WTC11 (cell line): ENCODE results near the gene SIRT2. TPM values are rescaled to one million over a fixed set of nuclear protein-coding genes. Genes with fewer than 3 reads are reported as not detected.

Source experiments
- ATAC-seq: fragments of 200-7000 bp; cut with Tn5 transposase; 2 replicates; pipeline ENCODE4 v1.10.0; 2021; ENCODE audit warnings: mild to moderate bottlenecking, moderate library complexity
- CTCF ChIA-PET: fragments of 300-600 bp; sonication (Branson Sonifier 250); formaldehyde crosslinking; loops from one replicate; lab custom pipeline; 2021; ENCODE audit warnings: antibody characterized with exemption; lab: Charles Lee
- POLR2A ChIA-PET: fragments of 350-600 bp; sonication (Branson Sonifier 250); formaldehyde crosslinking; loops from one replicate; lab custom pipeline; 2021; ENCODE audit warnings: antibody characterized with exemption; lab: Charles Lee
- DNase-seq: peaks from one replicate; pipeline ENCODE4 v3.0.0; 2021; ENCODE audit warnings: low spot score
- H3K27ac Mint-ChIP-seq: 2 replicates; pipeline ENCODE4 v1.8.0; 2021; ENCODE audit warnings: mixed read lengths
- H3K27me3 Mint-ChIP-seq: 2 replicates; pipeline ENCODE4 v1.8.0; 2021; ENCODE audit warnings: low read depth, mild to moderate bottlenecking, moderate library complexity, mixed read lengths
- H3K36me3 Mint-ChIP-seq: 2 replicates; pipeline ENCODE4 v1.8.0; 2021; ENCODE audit warnings: mixed read lengths
- H3K4me1 Mint-ChIP-seq: 2 replicates; pipeline ENCODE4 v1.8.0; 2022; ENCODE audit warnings: mixed read lengths
- H3K4me3 Mint-ChIP-seq: 2 replicates; pipeline ENCODE4 v1.8.0; 2021; ENCODE audit warnings: mild to moderate bottlenecking, moderate library complexity, mixed read lengths
- H3K9me3 Mint-ChIP-seq: 2 replicates; pipeline ENCODE4 v1.8.0; 2021; ENCODE audit warnings: mixed read lengths
- IRF2 ChIP-seq: sonication (generic); formaldehyde crosslinking; IDR thresholded peaks from 2 replicates; pipeline ENCODE4 v1.8.0; 2022; ENCODE audit warnings: low read depth, missing genetic modification reagents, borderline replicate concordance
- MXD4 ChIP-seq: fragments of 250-450 bp; sonication (Bioruptor Pico); IDR thresholded peaks from 2 replicates; pipeline ENCODE4 v1.8.0; 2021; ENCODE audit warnings: mild to moderate bottlenecking, moderate library complexity, borderline replicate concordance
- NFE2L1 ChIP-seq: sonication (generic); formaldehyde crosslinking; IDR thresholded peaks from 2 replicates; pipeline ENCODE4 v1.8.1; 2023; ENCODE audit warnings: missing genetic modification reagents
- NFYB ChIP-seq: sonication (generic); formaldehyde crosslinking; conservative IDR thresholded peaks from 2 replicates; pipeline ENCODE4 v1.8.0; 2022; ENCODE audit warnings: low read depth, missing genetic modification reagents
- SMAD4 ChIP-seq: sonication (generic); formaldehyde crosslinking; IDR thresholded peaks from 2 replicates; pipeline ENCODE4 v1.8.0; 2022; ENCODE audit warnings: mild to moderate bottlenecking, missing genetic modification reagents
- TP53 ChIP-seq: sonication (generic); formaldehyde crosslinking; IDR thresholded peaks from 2 replicates; pipeline ENCODE4 v1.8.1; 2023; ENCODE audit warnings: mild to moderate bottlenecking, missing genetic modification reagents
- ZBTB21 ChIP-seq: sonication (generic); formaldehyde crosslinking; IDR thresholded peaks from 2 replicates; pipeline ENCODE4 v1.8.1; 2023; ENCODE audit warnings: mild to moderate bottlenecking, missing genetic modification reagents, borderline replicate concordance
- ZNF263 ChIP-seq: sonication (generic); formaldehyde crosslinking; IDR thresholded peaks from 2 replicates; pipeline ENCODE4 v1.8.1; 2022; ENCODE audit warnings: low read depth, mild to moderate bottlenecking, moderate library complexity, missing genetic modification reagents
- ZNF317 ChIP-seq: sonication (generic); formaldehyde crosslinking; IDR thresholded peaks from 2 replicates; pipeline ENCODE4 v1.8.1; 2023; ENCODE audit warnings: low read depth, mild to moderate bottlenecking, moderate library complexity, missing genetic modification reagents, borderline replicate concordance
- total RNA-seq: library from RNA; stranded (reverse); gene quantifications from 3 replicates; pipeline ENCODE4 v1.2.3, GENCODE V29; 2021
- TF ChIP-seq, protein P1 (sequence below): sonication (generic); formaldehyde crosslinking; conservative IDR thresholded peaks from 2 replicates; pipeline ENCODE4 v1.8.1; 2022; ENCODE audit warnings: mild to moderate bottlenecking, missing genetic modification reagents
- TF ChIP-seq, protein P2 (sequence below): fragments of 250-450 bp; sonication (Bioruptor Pico); IDR thresholded peaks from 2 replicates; pipeline ENCODE4 v2.1.2; 2022; ENCODE audit warnings: mild to moderate bottlenecking, moderate library complexity
- TF ChIP-seq, protein P3 (sequence below): sonication (generic); formaldehyde crosslinking; IDR thresholded peaks from 2 replicates; pipeline ENCODE4 v1.8.1; 2022; ENCODE audit warnings: mild to moderate bottlenecking, moderate library complexity, missing genetic modification reagents
- TF ChIP-seq, protein P4 (sequence below): sonication (generic); formaldehyde crosslinking; IDR thresholded peaks from 2 replicates; pipeline ENCODE4 v1.8.0; 2022; ENCODE audit warnings: mild to moderate bottlenecking, missing genetic modification reagents
- TF ChIP-seq, protein P5 (sequence below): sonication (generic); formaldehyde crosslinking; IDR thresholded peaks from 2 replicates; pipeline ENCODE4 v1.8.1; 2023; ENCODE audit warnings: mild to moderate bottlenecking, missing genetic modification reagents
- TF ChIP-seq, protein P6 (sequence below): sonication (generic); formaldehyde crosslinking; IDR thresholded peaks from 2 replicates; pipeline ENCODE4 v1.8.1; 2023; ENCODE audit warnings: mild to moderate bottlenecking, missing genetic modification reagents, borderline replicate concordance
- TF ChIP-seq, protein P7 (sequence below): sonication (generic); formaldehyde crosslinking; conservative IDR thresholded peaks from 2 replicates; pipeline ENCODE4 v1.8.1; 2023; ENCODE audit warnings: mild to moderate bottlenecking, low read depth, missing genetic modification reagents, moderate library complexity
- TF ChIP-seq, protein P8 (sequence below): sonication (generic); formaldehyde crosslinking; IDR thresholded peaks from 2 replicates; pipeline ENCODE4 v1.8.0; 2023; ENCODE audit warnings: missing genetic modification reagents, mild to moderate bottlenecking, borderline replicate concordance
- TF ChIP-seq, protein P9 (sequence below): sonication (generic); formaldehyde crosslinking; IDR thresholded peaks from 2 replicates; pipeline ENCODE4 v1.8.0; 2022; ENCODE audit warnings: mild to moderate bottlenecking, missing genetic modification reagents

The SIRT2 gene
- total RNA-seq, 1 experiment from 2014 or later: 9.5 TPM

DNA sequence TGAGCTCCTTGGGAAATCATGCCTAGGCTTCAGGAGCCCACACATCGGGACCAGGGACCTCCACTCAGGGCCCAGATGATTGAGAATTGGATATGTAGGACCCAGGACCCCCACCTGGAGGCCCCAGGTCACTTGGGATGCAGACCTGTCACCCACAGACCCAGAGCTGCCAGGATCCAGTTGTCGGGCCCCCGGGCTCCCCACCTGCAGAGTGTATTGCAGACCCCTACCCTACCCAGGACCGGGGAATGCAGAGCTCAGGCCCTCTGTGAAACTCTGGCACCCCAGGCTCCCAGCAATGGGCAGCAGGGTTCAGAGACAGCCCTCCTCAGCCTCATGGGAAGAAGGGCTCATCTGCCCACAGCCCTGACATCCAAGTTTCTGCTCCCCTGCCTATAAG, 6.2 kb upstream of the SIRT2 start:
- H3K9me3 Mint-ChIP-seq: peaks cover 4% of the 10 kb centered on the region; the same call in 1 of the 2 replicates
- CTCF ChIA-PET: interaction anchor here (1.2 to 2.0 kb wide), 2 partner anchors 18 to 25 kb away, joined by 3 to 13 read pairs; partner anchors contain the start of genes MRPS12 and SARS2
- peaks cover 7% of the 10 kb centered on the region for H3K4me1 Mint-ChIP-seq
- H3K27ac Mint-ChIP-seq: no peak overlapping the region
- no peaks in the 10 kb centered on the region; the same call in 1 of the 2 replicates for H3K27me3 Mint-ChIP-seq
- ATAC-seq: no peak
- TF ChIP-seq, protein P1, sequence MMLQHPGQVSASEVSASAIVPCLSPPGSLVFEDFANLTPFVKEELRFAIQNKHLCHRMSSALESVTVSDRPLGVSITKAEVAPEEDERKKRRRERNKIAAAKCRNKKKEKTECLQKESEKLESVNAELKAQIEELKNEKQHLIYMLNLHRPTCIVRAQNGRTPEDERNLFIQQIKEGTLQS (CRISPR knock-in tag): no peak
- no peak for TF ChIP-seq NFE2L1
- TF ChIP-seq, protein P2, sequence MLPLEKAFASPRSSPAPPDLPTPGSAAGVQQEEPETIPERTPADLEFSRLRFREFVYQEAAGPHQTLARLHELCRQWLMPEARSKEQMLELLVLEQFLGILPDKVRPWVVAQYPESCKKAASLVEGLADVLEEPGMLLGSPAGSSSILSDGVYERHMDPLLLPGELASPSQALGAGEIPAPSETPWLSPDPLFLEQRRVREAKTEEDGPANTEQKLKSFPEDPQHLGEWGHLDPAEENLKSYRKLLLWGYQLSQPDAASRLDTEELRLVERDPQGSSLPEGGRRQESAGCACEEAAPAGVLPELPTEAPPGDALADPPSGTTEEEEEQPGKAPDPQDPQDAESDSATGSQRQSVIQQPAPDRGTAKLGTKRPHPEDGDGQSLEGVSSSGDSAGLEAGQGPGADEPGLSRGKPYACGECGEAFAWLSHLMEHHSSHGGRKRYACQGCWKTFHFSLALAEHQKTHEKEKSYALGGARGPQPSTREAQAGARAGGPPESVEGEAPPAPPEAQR (CRISPR knock-in tag): no peak
- TF ChIP-seq SMAD4 (CRISPR knock-in tag): no peak
- TF ChIP-seq, protein P3, sequence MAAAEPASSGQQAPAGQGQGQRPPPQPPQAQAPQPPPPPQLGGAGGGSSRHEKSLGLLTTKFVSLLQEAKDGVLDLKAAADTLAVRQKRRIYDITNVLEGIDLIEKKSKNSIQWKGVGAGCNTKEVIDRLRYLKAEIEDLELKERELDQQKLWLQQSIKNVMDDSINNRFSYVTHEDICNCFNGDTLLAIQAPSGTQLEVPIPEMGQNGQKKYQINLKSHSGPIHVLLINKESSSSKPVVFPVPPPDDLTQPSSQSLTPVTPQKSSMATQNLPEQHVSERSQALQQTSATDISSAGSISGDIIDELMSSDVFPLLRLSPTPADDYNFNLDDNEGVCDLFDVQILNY (CRISPR knock-in tag): no peak
- no peak for TF ChIP-seq ZNF263
- TF ChIP-seq, protein P4, sequence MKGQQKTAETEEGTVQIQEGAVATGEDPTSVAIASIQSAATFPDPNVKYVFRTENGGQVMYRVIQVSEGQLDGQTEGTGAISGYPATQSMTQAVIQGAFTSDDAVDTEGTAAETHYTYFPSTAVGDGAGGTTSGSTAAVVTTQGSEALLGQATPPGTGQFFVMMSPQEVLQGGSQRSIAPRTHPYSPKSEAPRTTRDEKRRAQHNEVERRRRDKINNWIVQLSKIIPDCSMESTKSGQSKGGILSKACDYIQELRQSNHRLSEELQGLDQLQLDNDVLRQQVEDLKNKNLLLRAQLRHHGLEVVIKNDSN (CRISPR knock-in tag): no peak
- no peak for TF ChIP-seq ZNF317 (CRISPR knock-in tag)
- TF ChIP-seq, protein P5, sequence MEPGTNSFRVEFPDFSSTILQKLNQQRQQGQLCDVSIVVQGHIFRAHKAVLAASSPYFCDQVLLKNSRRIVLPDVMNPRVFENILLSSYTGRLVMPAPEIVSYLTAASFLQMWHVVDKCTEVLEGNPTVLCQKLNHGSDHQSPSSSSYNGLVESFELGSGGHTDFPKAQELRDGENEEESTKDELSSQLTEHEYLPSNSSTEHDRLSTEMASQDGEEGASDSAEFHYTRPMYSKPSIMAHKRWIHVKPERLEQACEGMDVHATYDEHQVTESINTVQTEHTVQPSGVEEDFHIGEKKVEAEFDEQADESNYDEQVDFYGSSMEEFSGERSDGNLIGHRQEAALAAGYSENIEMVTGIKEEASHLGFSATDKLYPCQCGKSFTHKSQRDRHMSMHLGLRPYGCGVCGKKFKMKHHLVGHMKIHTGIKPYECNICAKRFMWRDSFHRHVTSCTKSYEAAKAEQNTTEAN (CRISPR knock-in tag): no peak
- TF ChIP-seq, protein P6, sequence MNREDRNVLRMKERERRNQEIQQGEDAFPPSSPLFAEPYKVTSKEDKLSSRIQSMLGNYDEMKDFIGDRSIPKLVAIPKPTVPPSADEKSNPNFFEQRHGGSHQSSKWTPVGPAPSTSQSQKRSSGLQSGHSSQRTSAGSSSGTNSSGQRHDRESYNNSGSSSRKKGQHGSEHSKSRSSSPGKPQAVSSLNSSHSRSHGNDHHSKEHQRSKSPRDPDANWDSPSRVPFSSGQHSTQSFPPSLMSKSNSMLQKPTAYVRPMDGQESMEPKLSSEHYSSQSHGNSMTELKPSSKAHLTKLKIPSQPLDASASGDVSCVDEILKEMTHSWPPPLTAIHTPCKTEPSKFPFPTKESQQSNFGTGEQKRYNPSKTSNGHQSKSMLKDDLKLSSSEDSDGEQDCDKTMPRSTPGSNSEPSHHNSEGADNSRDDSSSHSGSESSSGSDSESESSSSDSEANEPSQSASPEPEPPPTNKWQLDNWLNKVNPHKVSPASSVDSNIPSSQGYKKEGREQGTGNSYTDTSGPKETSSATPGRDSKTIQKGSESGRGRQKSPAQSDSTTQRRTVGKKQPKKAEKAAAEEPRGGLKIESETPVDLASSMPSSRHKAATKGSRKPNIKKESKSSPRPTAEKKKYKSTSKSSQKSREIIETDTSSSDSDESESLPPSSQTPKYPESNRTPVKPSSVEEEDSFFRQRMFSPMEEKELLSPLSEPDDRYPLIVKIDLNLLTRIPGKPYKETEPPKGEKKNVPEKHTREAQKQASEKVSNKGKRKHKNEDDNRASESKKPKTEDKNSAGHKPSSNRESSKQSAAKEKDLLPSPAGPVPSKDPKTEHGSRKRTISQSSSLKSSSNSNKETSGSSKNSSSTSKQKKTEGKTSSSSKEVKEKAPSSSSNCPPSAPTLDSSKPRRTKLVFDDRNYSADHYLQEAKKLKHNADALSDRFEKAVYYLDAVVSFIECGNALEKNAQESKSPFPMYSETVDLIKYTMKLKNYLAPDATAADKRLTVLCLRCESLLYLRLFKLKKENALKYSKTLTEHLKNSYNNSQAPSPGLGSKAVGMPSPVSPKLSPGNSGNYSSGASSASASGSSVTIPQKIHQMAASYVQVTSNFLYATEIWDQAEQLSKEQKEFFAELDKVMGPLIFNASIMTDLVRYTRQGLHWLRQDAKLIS (CRISPR knock-in tag): no peak
- TF ChIP-seq, protein P7, sequence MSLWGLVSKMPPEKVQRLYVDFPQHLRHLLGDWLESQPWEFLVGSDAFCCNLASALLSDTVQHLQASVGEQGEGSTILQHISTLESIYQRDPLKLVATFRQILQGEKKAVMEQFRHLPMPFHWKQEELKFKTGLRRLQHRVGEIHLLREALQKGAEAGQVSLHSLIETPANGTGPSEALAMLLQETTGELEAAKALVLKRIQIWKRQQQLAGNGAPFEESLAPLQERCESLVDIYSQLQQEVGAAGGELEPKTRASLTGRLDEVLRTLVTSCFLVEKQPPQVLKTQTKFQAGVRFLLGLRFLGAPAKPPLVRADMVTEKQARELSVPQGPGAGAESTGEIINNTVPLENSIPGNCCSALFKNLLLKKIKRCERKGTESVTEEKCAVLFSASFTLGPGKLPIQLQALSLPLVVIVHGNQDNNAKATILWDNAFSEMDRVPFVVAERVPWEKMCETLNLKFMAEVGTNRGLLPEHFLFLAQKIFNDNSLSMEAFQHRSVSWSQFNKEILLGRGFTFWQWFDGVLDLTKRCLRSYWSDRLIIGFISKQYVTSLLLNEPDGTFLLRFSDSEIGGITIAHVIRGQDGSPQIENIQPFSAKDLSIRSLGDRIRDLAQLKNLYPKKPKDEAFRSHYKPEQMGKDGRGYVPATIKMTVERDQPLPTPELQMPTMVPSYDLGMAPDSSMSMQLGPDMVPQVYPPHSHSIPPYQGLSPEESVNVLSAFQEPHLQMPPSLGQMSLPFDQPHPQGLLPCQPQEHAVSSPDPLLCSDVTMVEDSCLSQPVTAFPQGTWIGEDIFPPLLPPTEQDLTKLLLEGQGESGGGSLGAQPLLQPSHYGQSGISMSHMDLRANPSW: no peak
- no peak for TF ChIP-seq NFYB (CRISPR knock-in tag)
- no peak for TF ChIP-seq TP53 (CRISPR knock-in tag)
- TF ChIP-seq, protein P8, sequence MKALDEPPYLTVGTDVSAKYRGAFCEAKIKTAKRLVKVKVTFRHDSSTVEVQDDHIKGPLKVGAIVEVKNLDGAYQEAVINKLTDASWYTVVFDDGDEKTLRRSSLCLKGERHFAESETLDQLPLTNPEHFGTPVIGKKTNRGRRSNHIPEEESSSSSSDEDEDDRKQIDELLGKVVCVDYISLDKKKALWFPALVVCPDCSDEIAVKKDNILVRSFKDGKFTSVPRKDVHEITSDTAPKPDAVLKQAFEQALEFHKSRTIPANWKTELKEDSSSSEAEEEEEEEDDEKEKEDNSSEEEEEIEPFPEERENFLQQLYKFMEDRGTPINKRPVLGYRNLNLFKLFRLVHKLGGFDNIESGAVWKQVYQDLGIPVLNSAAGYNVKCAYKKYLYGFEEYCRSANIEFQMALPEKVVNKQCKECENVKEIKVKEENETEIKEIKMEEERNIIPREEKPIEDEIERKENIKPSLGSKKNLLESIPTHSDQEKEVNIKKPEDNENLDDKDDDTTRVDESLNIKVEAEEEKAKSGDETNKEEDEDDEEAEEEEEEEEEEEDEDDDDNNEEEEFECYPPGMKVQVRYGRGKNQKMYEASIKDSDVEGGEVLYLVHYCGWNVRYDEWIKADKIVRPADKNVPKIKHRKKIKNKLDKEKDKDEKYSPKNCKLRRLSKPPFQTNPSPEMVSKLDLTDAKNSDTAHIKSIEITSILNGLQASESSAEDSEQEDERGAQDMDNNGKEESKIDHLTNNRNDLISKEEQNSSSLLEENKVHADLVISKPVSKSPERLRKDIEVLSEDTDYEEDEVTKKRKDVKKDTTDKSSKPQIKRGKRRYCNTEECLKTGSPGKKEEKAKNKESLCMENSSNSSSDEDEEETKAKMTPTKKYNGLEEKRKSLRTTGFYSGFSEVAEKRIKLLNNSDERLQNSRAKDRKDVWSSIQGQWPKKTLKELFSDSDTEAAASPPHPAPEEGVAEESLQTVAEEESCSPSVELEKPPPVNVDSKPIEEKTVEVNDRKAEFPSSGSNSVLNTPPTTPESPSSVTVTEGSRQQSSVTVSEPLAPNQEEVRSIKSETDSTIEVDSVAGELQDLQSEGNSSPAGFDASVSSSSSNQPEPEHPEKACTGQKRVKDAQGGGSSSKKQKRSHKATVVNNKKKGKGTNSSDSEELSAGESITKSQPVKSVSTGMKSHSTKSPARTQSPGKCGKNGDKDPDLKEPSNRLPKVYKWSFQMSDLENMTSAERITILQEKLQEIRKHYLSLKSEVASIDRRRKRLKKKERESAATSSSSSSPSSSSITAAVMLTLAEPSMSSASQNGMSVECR (CRISPR knock-in tag): no peak
- TF ChIP-seq IRF2 (CRISPR knock-in tag): no peak
- TF ChIP-seq, protein P9, sequence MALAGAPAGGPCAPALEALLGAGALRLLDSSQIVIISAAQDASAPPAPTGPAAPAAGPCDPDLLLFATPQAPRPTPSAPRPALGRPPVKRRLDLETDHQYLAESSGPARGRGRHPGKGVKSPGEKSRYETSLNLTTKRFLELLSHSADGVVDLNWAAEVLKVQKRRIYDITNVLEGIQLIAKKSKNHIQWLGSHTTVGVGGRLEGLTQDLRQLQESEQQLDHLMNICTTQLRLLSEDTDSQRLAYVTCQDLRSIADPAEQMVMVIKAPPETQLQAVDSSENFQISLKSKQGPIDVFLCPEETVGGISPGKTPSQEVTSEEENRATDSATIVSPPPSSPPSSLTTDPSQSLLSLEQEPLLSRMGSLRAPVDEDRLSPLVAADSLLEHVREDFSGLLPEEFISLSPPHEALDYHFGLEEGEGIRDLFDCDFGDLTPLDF (CRISPR knock-in tag): no peak
- no peak for TF ChIP-seq MXD4 (CRISPR knock-in tag)
- no peak for TF ChIP-seq ZBTB21
- TF ChIP-seq, all 79 proteins: peak for 0
- peaks cover 10% of the 10 kb centered on the region for H3K36me3 Mint-ChIP-seq
- DNase-seq: no peak
- no peak overlapping the region for H3K4me3 Mint-ChIP-seq
- POLR2A ChIA-PET: no interaction called here
